ENCODE results near the gene SRSF3. TPM values are rescaled to one million over a fixed set of nuclear protein-coding genes. Genes with fewer than 3 reads are reported as not detected.
"Not testable (repeated sequence)": the region's sequence is repeated elsewhere in the genome, so short reads cannot be mapped to it uniquely, and the experiment has no call there.

The SRSF3 gene
- total RNA-seq, 1 donor = 340 TPM

DNA sequence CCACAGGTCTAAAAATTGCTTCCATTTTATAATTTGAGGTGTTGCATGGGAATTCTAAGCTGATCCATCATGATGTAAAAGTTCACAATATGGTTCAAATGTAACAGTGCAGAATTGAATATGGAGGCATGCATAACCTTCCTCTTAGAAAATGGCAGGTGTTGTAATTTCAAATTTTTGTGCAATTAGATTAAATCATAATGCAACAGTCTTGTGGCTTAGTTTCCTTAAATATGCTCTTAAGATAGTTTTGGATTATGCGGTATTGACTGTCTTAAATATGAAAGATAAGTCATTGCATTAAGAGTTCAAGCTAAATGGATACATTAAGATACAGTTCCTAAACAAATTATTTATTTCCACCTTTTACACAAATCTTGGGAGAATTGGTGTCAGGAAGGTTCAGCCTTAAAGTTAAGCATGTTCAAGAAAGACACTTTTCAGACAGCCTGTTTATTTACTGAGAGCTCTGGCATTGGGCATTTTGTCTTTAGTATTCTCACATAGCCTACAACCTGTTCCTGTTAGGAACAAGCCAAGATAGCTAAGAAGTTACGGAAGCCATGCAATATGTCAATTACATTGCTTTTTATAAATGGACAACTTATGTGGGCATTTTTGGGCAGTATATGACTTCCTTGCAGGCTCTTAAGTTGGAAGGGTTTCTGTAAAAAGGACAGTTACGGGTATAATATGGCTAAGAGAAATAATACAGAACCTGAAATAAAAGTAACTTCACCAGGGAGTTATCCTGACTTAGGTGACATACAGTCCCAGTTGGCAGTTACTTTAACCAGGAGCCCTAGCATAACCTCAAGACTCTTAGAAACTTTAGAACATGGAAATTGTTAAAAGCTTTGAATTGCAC is 9.3 kb downstream of the SRSF3 start:
- DNase-seq (ENCODE audit: low read depth in 2 of 3, low spot score in 2 of 3) = no peak

DNA sequence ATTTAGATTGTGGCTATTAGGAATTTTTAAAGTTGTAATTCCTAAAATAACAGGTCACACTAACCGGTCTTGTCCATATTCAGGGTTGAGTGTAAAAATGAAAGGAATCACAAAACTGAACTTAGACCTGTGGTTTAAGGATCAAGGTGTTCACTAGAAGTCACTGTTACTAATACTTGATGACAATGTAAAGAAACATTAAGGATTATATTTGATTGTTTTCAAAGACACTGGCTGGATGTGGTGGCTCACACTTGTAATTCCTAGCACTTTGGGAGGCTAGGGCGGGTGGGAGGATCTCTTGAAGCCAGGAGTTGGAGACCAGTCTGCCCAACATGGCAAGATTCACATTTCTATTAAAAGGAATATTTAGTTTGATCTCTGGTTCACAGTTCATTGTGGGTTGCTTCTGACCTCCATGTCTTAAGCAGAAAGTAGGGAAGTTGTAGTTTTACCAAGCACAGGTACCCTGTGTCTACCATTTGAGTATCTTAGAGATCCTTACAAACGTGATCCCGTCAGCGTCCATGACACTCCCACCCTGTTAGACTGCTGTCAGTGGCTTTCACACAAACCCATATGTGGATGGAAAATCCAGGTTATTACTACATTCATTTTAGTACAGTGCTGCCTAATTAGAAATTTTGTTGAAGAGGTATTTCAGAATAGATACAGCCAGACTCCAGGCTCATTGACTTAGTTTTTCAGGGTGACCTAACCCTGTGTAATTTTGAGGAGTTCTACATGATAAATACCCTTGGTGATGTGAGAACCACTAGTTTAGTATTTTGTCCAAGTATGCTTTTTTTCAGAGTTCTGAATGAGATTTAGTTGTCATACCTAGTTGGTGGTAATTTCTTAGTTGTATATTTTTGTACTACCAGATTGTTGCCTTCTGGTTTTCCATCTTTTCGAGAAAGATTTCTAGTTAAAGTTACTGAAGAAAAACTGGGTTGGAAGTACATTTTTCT is 10.2 kb downstream of the SRSF3 start:
- DNase-seq (ENCODE audit: low read depth in 2 of 3, low spot score in 2 of 3) = no peak

DNA sequence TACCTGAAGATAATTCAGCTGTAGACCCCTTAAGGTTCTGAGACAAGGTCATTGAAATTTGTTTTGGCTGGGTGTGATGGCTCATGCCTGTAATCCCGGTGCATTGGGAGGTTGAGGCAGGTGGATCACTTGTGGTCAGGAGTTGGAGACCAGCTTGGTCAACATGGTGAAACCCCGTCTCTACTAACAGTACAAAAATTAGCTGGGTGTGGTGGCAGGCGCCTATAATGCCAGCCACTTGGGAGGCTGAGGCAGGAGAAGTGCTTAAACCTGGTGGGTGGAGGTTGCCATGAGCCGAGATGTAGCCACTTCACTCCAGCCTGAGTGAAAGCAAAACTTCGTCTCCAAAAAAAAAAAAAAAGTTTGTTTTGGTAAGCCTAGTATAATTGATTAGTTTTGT is 11.0 kb downstream of the SRSF3 start:
- no peak for DNase-seq (ENCODE audit: low read depth in 2 of 3, low spot score in 2 of 3)

DNA sequence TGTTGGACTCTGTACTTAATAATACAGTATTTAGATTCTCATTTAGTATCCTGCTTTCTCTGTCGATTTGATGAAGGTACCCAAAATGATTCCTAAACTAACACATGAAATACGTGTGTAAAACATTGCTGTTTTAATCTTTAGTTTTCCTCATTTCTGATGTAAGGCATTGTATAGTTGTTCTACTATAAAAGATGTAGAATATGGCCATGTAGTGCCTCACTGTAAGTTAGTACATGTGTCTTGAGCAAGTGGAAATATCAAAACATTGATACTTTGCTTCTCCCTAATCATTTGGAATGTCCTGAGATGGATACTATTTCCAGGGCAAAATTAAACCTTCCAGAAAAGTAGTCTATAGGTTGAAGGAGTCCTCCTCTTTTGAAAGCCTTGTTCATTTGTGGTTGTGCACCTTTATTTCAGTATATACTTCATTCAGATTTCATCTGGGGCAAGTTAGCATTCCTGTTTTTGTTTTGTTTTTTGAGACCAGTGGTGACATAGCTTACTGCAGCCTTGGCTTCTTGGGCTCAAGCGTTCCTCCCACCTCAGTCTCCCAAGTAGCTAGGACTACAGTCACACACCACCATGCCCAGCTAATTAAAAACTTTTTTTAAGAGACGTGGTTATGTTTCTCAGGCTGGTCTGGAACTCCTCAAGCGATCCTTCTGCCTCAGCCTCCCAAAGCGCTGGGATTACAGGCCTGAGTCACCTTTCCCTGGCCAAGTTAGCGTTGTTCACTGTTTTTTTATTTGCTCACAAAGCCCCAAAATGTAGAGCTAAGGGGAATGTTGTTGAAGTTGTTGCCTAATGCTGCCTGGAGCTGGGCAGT is 11.6 kb downstream of the SRSF3 start:
- DNase-seq (ENCODE audit: low read depth in 2 of 3, low spot score in 2 of 3) = no peak

DNA sequence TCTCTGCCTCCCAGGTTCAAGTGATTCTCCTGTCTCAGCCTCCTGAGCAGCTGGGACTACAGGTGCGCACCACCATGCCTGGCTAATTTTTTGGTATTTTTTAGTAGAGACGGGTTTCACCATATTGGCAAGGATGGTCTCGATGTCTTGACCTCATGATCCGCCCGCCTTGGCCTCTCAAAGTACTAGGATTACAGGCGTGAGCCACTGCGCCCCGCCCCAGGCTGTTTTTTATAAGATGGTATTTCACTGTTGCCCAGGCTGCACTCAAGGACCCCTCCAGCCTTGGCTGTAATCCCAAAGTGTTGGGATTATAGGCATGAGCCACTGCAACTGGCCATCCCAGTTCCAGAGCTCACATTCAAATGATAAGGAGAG is 13.1 kb downstream of the SRSF3 start:
- not testable (repeated sequence) for DNase-seq (ENCODE audit: low read depth in 2 of 3, low spot score in 2 of 3)

GRCh38 chr6:36607683-36608386 is 13.7 kb downstream of the SRSF3 start:
- no peak for DNase-seq (ENCODE audit: low read depth in 2 of 3, low spot score in 2 of 3)

GRCh38 chr6:36608788-36609563 is 14.8 kb downstream of the SRSF3 start:
- no peak for DNase-seq (ENCODE audit: low read depth in 2 of 3, low spot score in 2 of 3)

DNA sequence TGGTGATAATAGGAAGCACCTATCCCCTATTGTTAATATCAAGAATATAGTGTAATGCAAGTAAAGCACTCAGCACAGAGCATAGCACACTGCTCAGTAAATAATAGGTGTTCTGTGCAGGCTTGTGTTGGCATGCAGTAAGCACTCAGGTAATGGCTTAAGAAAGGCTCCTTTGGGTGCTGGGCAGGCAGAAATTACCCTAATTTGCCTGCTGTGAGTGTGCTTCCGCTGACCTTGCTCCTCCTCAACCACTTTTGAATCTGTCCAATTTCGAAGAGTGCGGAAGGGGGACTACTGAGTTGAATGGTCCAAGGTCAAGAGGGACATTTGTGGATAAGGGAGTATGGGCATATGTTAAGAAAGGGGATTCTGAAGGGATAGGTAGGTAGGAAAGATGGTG is 15.4 kb downstream of the SRSF3 start:
- no peak for DNase-seq (ENCODE audit: low read depth in 2 of 3, low spot score in 2 of 3)

DNA sequence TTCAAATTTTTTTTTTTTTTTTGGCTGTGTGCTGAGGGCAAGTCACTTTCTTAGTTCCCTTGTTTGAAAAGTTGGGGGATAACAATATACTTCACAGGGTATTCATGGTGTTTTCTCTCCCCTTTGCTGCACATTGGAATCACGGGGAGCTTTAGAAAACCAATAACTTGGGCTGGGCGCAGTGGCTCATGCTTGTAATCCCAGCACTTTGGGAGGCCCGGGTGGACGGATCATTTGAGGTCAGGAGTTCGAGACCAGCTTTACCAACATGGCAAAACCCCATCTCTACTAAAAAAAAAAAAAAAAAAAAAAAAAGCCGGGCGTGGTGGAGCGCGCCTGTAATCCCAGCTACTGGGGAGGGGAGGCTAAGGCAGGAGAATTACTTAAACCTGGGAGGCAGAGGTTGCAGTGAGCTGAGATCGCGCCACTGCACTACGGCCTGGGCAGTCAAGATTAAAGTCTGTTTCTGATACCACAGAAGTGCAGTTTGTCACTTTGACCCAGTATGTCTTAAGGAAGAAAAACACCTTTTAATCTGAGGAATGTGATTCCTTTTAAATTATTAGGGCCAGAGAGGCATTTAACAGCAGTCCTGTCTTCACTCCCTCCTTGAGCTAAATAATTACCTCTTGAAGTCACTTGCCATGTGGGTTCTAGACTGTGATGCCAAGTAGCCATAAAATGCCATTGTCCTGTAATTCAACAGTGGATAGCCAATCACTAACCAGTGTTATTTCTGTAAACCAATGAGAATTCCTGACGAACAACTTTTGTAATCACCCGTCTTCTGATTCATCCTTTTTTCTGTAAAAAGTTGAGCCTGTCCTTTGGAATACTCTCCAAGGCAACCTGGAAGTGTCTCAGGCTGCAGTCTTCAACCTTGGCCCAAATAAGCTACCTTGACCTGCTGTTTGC is 16.1 kb downstream of the SRSF3 start:
- no peak for DNase-seq (ENCODE audit: low read depth in 2 of 3, low spot score in 2 of 3)

GRCh38 chr6:36610956-36611336 is 16.8 kb downstream of the SRSF3 start:
- no peak for DNase-seq (ENCODE audit: low read depth in 2 of 3, low spot score in 2 of 3)

DNA sequence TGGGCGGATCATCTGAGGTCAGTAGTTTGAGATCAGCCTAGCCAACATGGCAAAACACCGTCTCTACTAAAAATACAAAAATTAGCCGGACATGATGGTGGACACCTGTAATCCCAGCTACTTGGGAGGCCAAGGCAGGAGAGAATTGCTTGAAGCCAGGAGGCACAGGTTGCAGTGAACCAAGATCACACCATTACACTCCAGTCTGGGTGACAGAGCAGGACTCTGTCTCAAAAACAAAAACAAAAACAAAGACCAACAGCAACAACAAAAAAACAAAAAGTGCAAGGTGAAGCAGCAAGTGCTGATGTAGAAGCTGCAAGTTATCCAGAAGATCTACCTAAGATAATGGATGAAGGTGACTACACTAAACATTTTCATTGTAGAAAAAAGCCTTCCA is 17.5 kb downstream of the SRSF3 start:
- not testable (repeated sequence) for DNase-seq (ENCODE audit: low read depth in 2 of 3, low spot score in 2 of 3)

- DNase-seq (ENCODE audit: low read depth in 2 of 3, low spot score in 2 of 3) = no peak
These were observed 18.0 kb downstream of the SRSF3 start for GRCh38 chr6:36612101-36612625.

- no peak for DNase-seq (ENCODE audit: low read depth in 2 of 3, low spot score in 2 of 3)
These were observed 19.2 kb downstream of the SRSF3 start for GRCh38 chr6:36613200-36613995.

DNA sequence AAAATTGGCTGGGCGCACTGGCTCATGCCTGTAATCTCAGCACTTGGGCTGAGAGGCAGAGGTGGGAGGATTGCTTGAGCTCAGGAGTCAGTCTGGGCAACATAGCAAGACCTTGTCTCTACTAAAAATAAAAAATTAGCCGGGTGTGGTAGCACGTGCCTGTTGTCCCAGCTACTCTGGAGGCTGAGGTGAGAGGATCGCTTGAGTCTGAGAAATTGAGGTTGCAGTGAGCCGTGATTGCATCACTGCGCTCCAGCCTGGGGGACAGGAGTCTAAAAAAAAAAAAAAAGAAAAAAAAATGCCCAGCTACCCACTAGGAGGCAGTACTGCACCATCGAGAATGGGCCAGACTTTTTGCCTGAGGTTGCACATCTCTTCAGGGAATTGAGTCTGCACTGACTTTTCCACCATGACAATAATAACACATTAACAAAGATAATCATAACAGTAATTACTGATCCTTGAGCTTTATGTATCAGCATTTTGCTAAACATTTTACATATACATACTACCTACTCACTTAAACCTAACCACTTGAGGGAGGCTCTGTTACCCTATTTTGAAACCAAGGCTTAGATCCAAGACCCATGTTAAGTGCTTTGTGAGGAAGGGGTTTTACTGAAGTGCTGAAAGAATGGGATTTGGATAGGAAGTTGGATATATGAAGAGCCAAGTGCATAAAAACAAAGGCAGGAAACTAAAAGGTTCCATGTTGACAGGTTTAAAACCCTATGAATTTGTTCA is 21.0 kb downstream of the SRSF3 start:
- DNase-seq (ENCODE audit: low read depth in 2 of 3, low spot score in 2 of 3) = peak; percentile 44 to 73 (median 55)

GRCh38 chr6:36616893-36617521 is 22.8 kb downstream of the SRSF3 start:
- no peak for DNase-seq (ENCODE audit: low read depth in 2 of 3, low spot score in 2 of 3)
